Esophagus squamous epithelium (tissue), 5 donors: ENCODE data around the gene CD48. TPM values are rescaled to one million over a fixed set of nuclear protein-coding genes. Genes with fewer than 3 reads are reported as not detected.
A peak's percentile ranks its signal among the peaks of the same experiment; 100 is the strongest.
"Not testable (repeated sequence)": the region's sequence is repeated elsewhere in the genome, so short reads cannot be mapped to it uniquely, and the experiment has no call there.

Source experiments
- DNase-seq: peaks from one replicate; lab custom pipeline; 2025; lab: John Stamatoyannopoulos, UW
- H3K27ac ChIP-seq, 4 donors: fragments of 200-600 bp; sonication (generic); one replicate each; pipeline ENCODE4 v1.5.1; 2016 to 2019; ENCODE audit warnings: mild to moderate bottlenecking in 1 of 4
- H3K27me3 ChIP-seq, 4 donors: fragments of 200-600 bp; sonication (generic); 1 replicate in 3 of 4; 2 replicates in 1 of 4; pipeline versions ENCODE4 v1.5.1 to v1.6.0; 2017 to 2021; ENCODE audit warnings: antibody characterized with exemption in 1 of 4
- H3K36me3 ChIP-seq, 3 donors: fragments of 200-600 bp; sonication (generic); one replicate each; pipeline ENCODE4 v1.5.1; 2016 to 2019
- H3K4me1 ChIP-seq, 3 donors: fragments of 200-600 bp; sonication (generic); one replicate each; pipeline ENCODE4 v1.5.1; 2017 to 2019
- H3K4me3 ChIP-seq, 4 donors: fragments of 200-600 bp; sonication (generic); 1 replicate in 3 of 4; 2 replicates in 1 of 4; pipeline ENCODE4 v1.5.1; 2016 to 2019; ENCODE audit warnings: mild to moderate bottlenecking in 2 of 4, moderate library complexity in 1 of 4
- H3K9me3 ChIP-seq, 3 donors: fragments of 200-600 bp; sonication (generic); one replicate each; pipeline ENCODE4 v1.5.1; 2016 to 2019
- CTCF ChIP-seq, 6 experiments: fragments of 450-650 bp in 4 of 6; fragments of 200-600 bp in 2 of 6; sonication (generic) in 2 of 6; IDR thresholded peaks; one replicate each; pipeline ENCODE4 v1.5.1; 2016 to 2019; ENCODE audit warnings: antibody characterized with exemption in 6 of 6, mild to moderate bottlenecking in 4 of 6, moderate library complexity in 4 of 6
- POLR2A ChIP-seq, 4 donors: fragments of 450-650 bp; IDR thresholded peaks; one replicate each; pipeline ENCODE4 v1.6.1; 2017; ENCODE audit warnings: antibody characterized with exemption in 4 of 4, mild to moderate bottlenecking in 4 of 4, moderate library complexity in 3 of 4
- WGBS, 2 donors: methylation state at CpG; one replicate each; pipeline ENCODE4 v1.1.5; 2018; 5-methylcytosine and 5-hydroxymethylcytosine counted together
- intact Hi-C: fragments of 100-400 bp; cut with DNase I; formaldehyde crosslinking; loops from one replicate; pipeline ENCODE4 v1.15.0; 2022
- total RNA-seq, 4 donors: library from RNA; depleted of rRNA; stranded (reverse); fragments of >200 nt; gene quantifications; one replicate each; pipeline ENCODE4 v1.1.0, GENCODE V29; 2016
- donor health status: DM: yes; HTN: yes; CAD: no.

Gene CD48
- total RNA-seq, 4 donors from 2014 or later: 1.1 to 13.7 (median 5.3) TPM

- Histone ChIP-seq H3K4me1 (peaks cover 0 to 11% (median 0%) of the 10 kb centered on the region in 3 donors), H3K27me3 (no peaks in the 10 kb centered on the region), H3K36me3 (no peaks in the 10 kb centered on the region), H3K9me3 (no peaks in the 10 kb centered on the region), H3K4me3 (no peak overlapping the region), H3K27ac (no peak overlapping the region)
- 62 to 81% methylated on average over 2 of the region's 2 CpGs for WGBS, 2 donors
- no peak for DNase-seq
- no peak for TF ChIP-seq POLR2A (IDR thresholded peaks at IDR 0.05)
- TF ChIP-seq CTCF (IDR thresholded peaks at IDR 0.05): no peak
- intact Hi-C loops: no loop called here
Observed at GRCh38 chr1:160738271-160738670, 26.6 kb upstream of the CD48 start.

GRCh38 chr1:160734301-160734700 lies 22.7 kb upstream of the CD48 start:
- Histone ChIP-seq H3K4me1 (peaks cover 0 to 8% (median 0%) of the 10 kb centered on the region in 3 donors), H3K36me3 (no peaks in the 10 kb centered on the region), H3K27ac (no peak overlapping the region), H3K4me3 (no peak overlapping the region), H3K9me3 (no peaks in the 10 kb centered on the region), H3K27me3 (no peaks in the 10 kb centered on the region)
- intact Hi-C loops: no loop called here
- no peak for DNase-seq
- TF ChIP-seq CTCF (IDR thresholded peaks at IDR 0.05) (no peak), POLR2A (IDR thresholded peaks at IDR 0.05) (no peak)

- Histone ChIP-seq H3K36me3 (no peaks in the 10 kb centered on the region), H3K27ac (no peak overlapping the region), H3K27me3 (no peaks in the 10 kb centered on the region), H3K4me3 (no peak overlapping the region), H3K9me3 (no peaks in the 10 kb centered on the region), H3K4me1 (peaks cover 0 to 4% (median 0%) of the 10 kb centered on the region in 3 donors)
- intact Hi-C loops: no loop called here
- TF ChIP-seq CTCF (IDR thresholded peaks at IDR 0.05) (no peak), POLR2A (IDR thresholded peaks at IDR 0.05) (no peak)
- DNase-seq: no peak
Observed at GRCh38 chr1:160733898-160734297, 22.3 kb upstream of the CD48 start.

- no peaks in the 10 kb centered on the region for H3K9me3 ChIP-seq
- intact Hi-C loops: no loop called here
- TF ChIP-seq POLR2A (IDR thresholded peaks at IDR 0.05): no peak
- TF ChIP-seq CTCF (IDR thresholded peaks at IDR 0.05): no peak
- DNase-seq: no peak
- H3K36me3 ChIP-seq: no peaks in the 10 kb centered on the region
- no peak overlapping the region for H3K4me3 ChIP-seq
- no peaks in the 10 kb centered on the region for H3K27me3 ChIP-seq
- peaks cover 2 to 14% (median 3%) of the 10 kb centered on the region in 3 donors for H3K4me1 ChIP-seq
- 67 to 73% methylated on average over 1 of the region's 1 CpG for WGBS, 2 donors
- H3K27ac ChIP-seq: no peak overlapping the region
Observed at GRCh38 chr1:160731990-160732389, 20.4 kb upstream of the CD48 start.

GRCh38 chr1:160731564-160731963 lies 19.9 kb upstream of the CD48 start:
- DNase-seq, H3K36me3 ChIP-seq, H3K27me3 ChIP-seq, intact Hi-C loops, H3K4me3 ChIP-seq, H3K27ac ChIP-seq, H3K9me3 ChIP-seq: not testable (repeated sequence)
- H3K4me1 ChIP-seq: peaks cover 4 to 18% (median 4%) of the 10 kb centered on the region in 3 donors
- WGBS, 2 donors: 70 to 83% methylated on average over 2 of the region's 2 CpGs

- Histone ChIP-seq H3K4me3 (no peak overlapping the region), H3K9me3 (no peaks in the 10 kb centered on the region), H3K4me1 (peaks cover 17 to 59% (median 23%) of the 10 kb centered on the region in 3 donors), H3K27ac (peak overlapping the region in 3 of 4 donors; percentile 61 to 82 (median 62)), H3K36me3 (no peaks in the 10 kb centered on the region), H3K27me3 (no peaks in the 10 kb centered on the region)
- DNase-seq: no peak
- no peak for TF ChIP-seq CTCF (IDR thresholded peaks at IDR 0.05)
- intact Hi-C loops: loop anchor here (5.0 to 10.0 kb wide), 2 partner anchors 40 to 108 kb away; no protein-coding TSS in a partner anchor
Observed at GRCh38 chr1:160727316-160727640, 15.7 kb upstream of the CD48 start.
